Testis (tissue), 3 donors: Measurements from ENCODE around the gene TMEM236. TPM values are rescaled to one million over a fixed set of nuclear protein-coding genes. Genes with fewer than 3 reads are reported as not detected.

Experiments
- DNase-seq: peaks from one replicate; pipeline ENCODE4 v3.0.0-alpha.2; 2019
- H3K27ac ChIP-seq, 2 donors: fragments of 200-600 bp; sonication (generic); one replicate each; pipeline ENCODE4 v1.5.1; 2019
- H3K27me3 ChIP-seq: fragments of 200-600 bp; sonication (generic); one replicate; pipeline ENCODE4 v1.5.1; 2019
- H3K36me3 ChIP-seq: fragments of 200-600 bp; sonication (generic); one replicate; pipeline ENCODE4 v1.5.1; 2017; ENCODE audit warnings: low read depth; ENCODE audit errors: missing control alignments
- H3K4me1 ChIP-seq: fragments of 200-600 bp; sonication (generic); one replicate; pipeline ENCODE4 v1.5.1; 2019
- H3K4me3 ChIP-seq, 2 donors: fragments of 200-600 bp; sonication (generic); one replicate each; pipeline ENCODE4 v1.5.1; 2017 to 2019
- H3K9me3 ChIP-seq: fragments of 200-600 bp; sonication (generic); one replicate; pipeline ENCODE4 v1.5.1; 2017
- POLR2A ChIP-seq: fragments of 450-650 bp; IDR thresholded peaks from one replicate; pipeline ENCODE4 v1.6.1; 2017; ENCODE audit warnings: antibody characterized with exemption, mild to moderate bottlenecking, moderate library complexity
- WGBS, 2 donors: methylation state at CpG; one replicate each; pipeline ENCODE4 v1.1.5; 2018; 5-methylcytosine and 5-hydroxymethylcytosine counted together
- intact Hi-C: fragments of 100-400 bp; cut with DNase I; formaldehyde crosslinking; loops from one replicate; pipeline ENCODE4 v1.15.1; 2023; ENCODE audit warnings: low total_unique reads
- polyA plus RNA-seq: library from polyadenylated mRNA; stranded (reverse); fragments of 350-450 nt; fragmentation: Illumina TruSeq; extraction: RNeasy Lipid Tissue Mini Kit (QIAGEN cat#74804); gene quantifications from one replicate; pipeline ENCODE4 v1.2.3, GENCODE V29; 2014; ENCODE audit warnings: low read depth, low replicate concordance; ENCODE audit not compliant: insufficient read depth
- total RNA-seq, 2 donors: library from RNA; depleted of rRNA; stranded (reverse); fragments of >200 nt; gene quantifications; one replicate each; pipeline ENCODE4 v1.2.3, GENCODE V29; 2016
- TF ChIP-seq, protein P1 (sequence below), 3 experiments: fragments of 450-650 bp in 2 of 3; fragments of 200-600 bp in 1 of 3; sonication (generic) in 1 of 3; IDR thresholded peaks; one replicate each; pipeline ENCODE4 v1.5.1; 2016 to 2019; ENCODE audit warnings: antibody characterized with exemption in 3 of 3, mild to moderate bottlenecking in 2 of 3, moderate library complexity in 1 of 3

TMEM236 gene
- total and polyA plus RNA-seq, 3 donors from 2014 or later = 0.43 to 0.49 (median 0.47) TPM

DNA sequence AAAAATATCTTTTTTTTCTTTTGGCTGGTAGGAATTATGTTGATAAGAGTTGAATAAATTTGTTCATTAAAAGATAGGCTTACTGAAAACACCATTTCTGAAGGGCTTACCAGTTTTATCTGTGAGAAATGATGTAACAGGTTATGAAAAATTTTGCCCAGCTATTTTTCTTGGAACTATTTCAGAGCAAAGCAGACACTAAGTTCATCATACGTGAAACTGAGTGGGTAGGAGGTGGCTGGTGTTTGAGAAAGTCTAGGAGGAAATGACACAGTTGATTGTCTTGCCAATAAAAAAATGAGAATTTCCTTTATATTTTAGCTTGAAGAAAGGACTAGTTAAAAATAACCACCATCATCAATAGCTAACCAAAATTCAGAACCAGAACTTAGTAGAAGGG is 51.0 kb downstream of the TMEM236 start:
- no peak for DNase-seq
- H3K4me1 ChIP-seq = peaks cover 10% of the 10 kb centered on the region
- H3K27ac ChIP-seq = peak overlapping the region in 1 of 2 donors; percentile 8
- no peak for TF ChIP-seq POLR2A
- TF ChIP-seq, protein P1, sequence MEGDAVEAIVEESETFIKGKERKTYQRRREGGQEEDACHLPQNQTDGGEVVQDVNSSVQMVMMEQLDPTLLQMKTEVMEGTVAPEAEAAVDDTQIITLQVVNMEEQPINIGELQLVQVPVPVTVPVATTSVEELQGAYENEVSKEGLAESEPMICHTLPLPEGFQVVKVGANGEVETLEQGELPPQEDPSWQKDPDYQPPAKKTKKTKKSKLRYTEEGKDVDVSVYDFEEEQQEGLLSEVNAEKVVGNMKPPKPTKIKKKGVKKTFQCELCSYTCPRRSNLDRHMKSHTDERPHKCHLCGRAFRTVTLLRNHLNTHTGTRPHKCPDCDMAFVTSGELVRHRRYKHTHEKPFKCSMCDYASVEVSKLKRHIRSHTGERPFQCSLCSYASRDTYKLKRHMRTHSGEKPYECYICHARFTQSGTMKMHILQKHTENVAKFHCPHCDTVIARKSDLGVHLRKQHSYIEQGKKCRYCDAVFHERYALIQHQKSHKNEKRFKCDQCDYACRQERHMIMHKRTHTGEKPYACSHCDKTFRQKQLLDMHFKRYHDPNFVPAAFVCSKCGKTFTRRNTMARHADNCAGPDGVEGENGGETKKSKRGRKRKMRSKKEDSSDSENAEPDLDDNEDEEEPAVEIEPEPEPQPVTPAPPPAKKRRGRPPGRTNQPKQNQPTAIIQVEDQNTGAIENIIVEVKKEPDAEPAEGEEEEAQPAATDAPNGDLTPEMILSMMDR (IDR thresholded peaks at IDR 0.05) = no peak
- H3K27me3 ChIP-seq = no peaks in the 10 kb centered on the region
- 22 to 24% methylated on average over 1 of the region's 1 CpG for WGBS, 2 donors
- H3K4me3 ChIP-seq = no peak overlapping the region
- no peaks in the 10 kb centered on the region for H3K9me3 ChIP-seq
- H3K36me3 ChIP-seq = no peaks in the 10 kb centered on the region
- intact Hi-C loops = no loop called here

DNA sequence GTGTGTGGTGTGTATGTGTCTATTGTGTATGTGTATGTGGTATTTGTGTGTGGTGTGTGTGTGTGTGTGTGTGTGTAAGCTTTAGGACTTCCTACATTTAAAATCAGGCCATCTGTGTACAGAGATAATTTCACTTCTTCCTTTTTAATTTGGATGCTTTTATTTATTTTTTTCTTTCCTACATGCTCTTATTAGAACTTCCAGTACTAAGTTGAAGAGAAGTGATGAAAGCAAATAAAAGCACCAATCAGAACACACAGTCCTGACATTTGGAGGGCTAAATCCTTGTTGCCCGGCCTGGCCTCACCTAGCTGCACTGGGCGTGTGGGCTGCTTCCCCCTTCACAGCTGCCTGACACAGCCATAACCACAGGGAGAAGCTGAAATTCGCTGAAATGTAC is 53.3 kb downstream of the TMEM236 start:
- no peaks in the 10 kb centered on the region for H3K27me3 ChIP-seq
- H3K9me3 ChIP-seq = no peaks in the 10 kb centered on the region
- TF ChIP-seq, protein P1 (IDR thresholded peaks at IDR 0.05) = no peak
- no peak for TF ChIP-seq POLR2A
- WGBS, 2 donors = 46 to 56% methylated on average over 3 of the region's 3 CpGs
- no peak overlapping the region for H3K4me3 ChIP-seq
- no peaks in the 10 kb centered on the region for H3K36me3 ChIP-seq
- no peak overlapping the region for H3K27ac ChIP-seq
- H3K4me1 ChIP-seq = peaks cover 20% of the 10 kb centered on the region
- no peak for DNase-seq
- intact Hi-C loops = no loop called here

DNA sequence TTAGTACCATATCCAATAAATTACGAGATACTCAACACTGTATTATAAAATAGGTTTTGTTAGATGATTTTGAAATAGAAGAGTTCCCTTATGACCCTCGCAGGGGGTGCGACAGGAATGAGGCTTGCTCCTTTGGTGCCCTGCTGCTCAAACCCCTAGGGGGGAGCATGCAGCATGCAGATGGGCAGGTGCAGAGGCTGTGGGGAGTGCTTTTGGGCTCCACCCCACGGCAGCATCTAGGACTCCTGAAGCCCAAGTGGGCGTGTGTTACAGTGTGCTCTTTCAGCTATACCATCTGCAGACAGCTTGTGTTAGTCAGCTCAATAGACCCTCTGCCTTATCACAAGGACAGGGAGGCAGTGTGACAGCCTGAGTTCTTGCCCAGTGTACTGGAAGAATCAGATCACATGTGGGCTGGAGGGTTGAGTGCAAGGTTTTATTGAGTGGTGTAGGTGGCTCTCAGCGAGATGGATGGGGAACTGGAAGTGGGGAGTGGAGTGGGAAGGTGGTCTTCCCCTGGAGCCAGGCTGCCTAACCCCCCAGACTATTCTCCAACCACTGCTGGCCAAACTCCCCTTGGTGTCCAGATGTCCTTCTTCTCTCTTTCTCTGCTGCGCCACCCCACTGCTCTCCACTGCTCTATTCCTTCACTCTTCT is 54.0 kb downstream of the TMEM236 start:
- no peak overlapping the region for H3K4me3 ChIP-seq
- TF ChIP-seq POLR2A = no peak
- TF ChIP-seq, protein P1 (IDR thresholded peaks at IDR 0.05) = no peak

DNA sequence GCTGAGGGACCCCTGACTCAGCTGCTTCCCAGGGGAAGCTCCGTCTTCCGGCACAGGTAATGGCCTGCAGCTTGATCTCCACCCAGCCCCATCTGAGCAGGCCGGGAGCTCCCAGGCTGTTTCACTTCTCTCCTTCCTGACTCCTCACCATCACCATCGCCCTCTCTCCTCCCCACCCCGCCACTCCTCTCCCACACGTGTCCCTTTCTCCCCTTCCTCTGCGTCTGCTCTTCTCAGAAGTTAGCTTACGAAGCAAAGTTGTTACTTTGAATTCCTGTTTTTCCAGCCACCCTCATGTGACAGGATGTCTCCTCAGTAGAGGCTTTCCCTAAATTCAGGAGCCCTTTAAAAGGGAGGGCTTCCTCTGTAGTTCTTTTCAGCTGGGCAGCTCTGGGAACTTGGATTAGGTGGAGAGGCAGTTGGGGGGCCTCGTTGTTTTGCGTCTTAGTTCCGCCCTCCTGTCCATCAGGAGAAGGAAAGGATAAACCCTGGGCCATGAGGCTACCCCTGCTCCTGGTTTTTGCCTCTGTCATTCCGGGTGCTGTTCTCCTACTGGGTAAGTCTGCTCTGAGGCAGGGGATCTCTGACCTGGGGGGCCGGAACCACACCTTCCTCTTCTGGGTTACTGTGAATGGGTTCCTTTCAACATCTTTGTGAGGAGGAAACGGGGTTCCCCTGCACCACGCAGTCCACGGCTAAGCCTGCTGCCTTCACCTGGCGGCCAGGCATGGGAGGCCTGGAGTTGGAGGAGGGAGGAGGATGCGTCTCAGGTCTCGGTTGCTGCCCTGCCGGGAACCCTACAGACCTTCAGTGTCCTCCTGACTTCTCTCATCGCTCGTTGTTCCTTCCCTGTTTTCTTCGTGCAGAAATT is 57.2 kb downstream of the TMEM236 start, which contains the start of gene MRC1:
Gene MRC1, plus strand, starts transcription at position 378 of the 871 bp plus-strand sequence. Its CDS starts 118 bp downstream, at position 496.
- H3K4me1 ChIP-seq = peaks cover 23% of the 10 kb centered on the region
- intact Hi-C loops = no loop called here
- WGBS, 2 donors = 35 to 57% methylated on average over 22 to 23 of the region's 23 CpGs
- H3K36me3 ChIP-seq = no peaks in the 10 kb centered on the region
- H3K9me3 ChIP-seq = no peaks in the 10 kb centered on the region
- no peak for TF ChIP-seq POLR2A
- TF ChIP-seq, protein P1 (IDR thresholded peaks at IDR 0.05) = no peak
- peak; percentile 56 for DNase-seq
- H3K27me3 ChIP-seq = no peaks in the 10 kb centered on the region
- H3K4me3 ChIP-seq = peak within 1 kb of the TSS; percentile 21 to 47
- H3K27ac ChIP-seq = peak within 1 kb of the TSS; percentile 77 to 78

More for the DNA sequence above, 54.0 kb downstream of the TMEM236 start:
- no peak overlapping the region for H3K27ac ChIP-seq
- H3K4me1 ChIP-seq = peaks cover 20% of the 10 kb centered on the region
- H3K36me3 ChIP-seq = no peaks in the 10 kb centered on the region
- DNase-seq = peak; percentile 64
- no peaks in the 10 kb centered on the region for H3K9me3 ChIP-seq
- WGBS, 2 donors = 65 to 71% methylated on average over 7 of the region's 7 CpGs
- intact Hi-C loops = no loop called here
- H3K27me3 ChIP-seq = no peaks in the 10 kb centered on the region
